Femur (tissue), 1 donor: ENCODE measurements around the gene LDB2.

Experiments used
- DNase-seq: peaks from one replicate; pipeline ENCODE4 v3.0.0-alpha.2; 2017

The LDB2 gene

DNA sequence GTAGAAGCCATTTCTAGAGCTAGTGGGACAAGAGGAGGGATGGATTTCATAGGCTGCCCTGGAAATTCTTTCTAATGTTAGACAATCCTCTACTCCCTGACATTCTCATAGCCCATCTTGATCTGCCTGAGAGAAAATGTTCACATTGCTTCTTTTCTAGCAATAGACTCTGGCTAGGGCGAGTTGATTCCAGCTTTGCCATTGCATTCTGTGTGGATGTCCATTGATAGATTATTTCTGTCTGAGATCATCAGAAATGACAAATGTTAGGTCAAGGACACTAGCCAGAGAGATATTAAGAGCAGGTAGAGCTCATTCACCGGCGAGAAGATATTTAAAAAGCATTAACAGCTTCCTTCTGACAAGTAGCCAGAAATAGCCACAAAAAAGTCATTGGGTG, 184.7 kb downstream of the LDB2 start:
- no peak for DNase-seq

DNA sequence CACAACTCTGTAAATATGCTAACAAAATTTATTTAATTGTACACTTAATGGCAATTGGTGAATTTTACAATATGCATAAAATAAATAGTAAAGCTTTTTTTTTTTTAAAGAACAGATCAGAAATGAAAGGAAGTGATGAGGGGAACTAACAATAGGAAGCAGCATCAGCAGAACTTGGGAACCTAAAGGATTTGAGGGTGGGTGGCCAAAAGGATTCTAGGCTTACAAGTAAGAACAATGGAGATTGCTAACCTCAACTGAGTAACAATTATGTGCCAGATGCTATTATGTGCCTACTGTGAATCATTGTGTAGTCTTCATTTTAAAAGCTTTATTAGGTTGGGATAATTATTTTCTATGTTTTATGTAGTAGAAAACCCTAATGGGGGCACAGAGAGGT, 185.2 kb downstream of the LDB2 start:
- DNase-seq: no peak

DNA sequence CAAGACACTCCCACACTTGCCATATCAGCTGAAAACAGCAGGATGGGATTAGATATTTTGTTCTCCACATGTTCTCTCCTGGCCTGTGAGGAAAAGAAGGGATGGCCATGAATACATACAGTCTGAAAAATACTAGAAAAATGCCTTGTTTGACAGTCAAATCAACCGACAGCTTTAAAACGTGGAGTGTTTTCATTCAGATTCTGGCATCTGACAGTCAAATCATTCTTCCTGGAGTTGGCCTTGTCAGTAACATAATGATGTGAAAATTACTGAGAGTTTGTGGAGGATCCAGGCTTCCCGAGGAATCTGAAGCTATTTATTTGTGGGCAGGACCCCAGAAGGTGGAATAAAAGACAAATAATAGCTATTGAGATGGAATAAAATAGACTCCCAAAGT, 188.2 kb downstream of the LDB2 start:
- DNase-seq: no peak

DNA sequence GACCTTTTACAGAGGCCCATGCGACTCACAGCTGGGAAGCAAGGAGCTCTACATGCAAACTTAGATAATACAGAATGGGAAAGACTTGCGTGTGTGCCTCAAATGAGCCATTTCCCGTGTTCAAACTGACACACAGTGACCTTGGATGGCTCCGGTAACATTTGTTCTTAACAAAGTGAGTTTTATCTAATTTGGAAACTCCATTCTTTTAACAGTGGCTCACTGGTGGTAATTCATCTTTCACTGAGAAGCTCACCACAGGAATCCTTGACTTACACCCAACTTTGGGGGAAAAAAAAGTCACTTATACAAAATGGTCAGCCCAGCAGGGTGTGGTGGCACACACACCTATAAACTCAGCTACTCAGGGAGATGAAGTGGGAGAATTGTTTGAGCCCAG, 190.6 kb downstream of the LDB2 start:
- DNase-seq: no peak

DNA sequence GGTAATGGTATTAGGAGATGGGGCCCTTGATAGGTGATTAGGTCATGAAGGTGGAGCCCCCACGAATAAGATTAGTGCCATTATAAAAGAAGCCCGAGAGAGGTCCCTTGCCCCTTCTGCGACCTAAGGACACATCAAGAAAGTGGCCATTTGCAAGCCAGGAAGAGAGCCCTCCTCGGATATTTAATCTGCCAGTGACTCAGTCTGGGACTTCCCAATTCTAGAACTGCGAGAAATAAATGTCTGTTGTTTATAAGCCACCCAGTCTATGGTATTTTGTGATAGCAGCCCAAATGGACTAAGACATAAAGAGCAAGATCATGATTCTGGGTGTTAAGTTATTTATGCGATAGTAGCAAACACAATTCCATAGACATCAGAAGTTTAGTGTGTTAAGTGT, 192.2 kb downstream of the LDB2 start:
- no peak for DNase-seq

DNA sequence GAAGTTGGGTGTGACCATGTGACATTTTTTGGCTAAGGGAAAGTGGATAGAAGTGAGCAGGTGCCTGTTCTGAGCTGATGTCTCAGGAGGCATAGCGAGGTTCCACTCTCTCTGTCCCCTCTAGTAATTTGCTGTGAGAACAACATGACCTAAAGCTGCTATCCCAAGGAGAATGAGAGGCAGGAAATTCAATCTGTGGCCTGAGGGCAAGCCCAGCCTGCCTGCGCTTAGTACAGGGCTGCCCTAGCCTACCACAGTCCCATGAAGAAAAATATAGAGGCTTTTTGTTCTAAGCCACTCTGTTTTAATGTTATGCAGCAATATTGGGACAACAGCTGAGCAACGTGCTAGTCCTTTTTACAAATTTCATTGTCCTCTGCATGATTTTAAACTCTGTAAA, 193.1 kb downstream of the LDB2 start:
- no peak for DNase-seq

DNA sequence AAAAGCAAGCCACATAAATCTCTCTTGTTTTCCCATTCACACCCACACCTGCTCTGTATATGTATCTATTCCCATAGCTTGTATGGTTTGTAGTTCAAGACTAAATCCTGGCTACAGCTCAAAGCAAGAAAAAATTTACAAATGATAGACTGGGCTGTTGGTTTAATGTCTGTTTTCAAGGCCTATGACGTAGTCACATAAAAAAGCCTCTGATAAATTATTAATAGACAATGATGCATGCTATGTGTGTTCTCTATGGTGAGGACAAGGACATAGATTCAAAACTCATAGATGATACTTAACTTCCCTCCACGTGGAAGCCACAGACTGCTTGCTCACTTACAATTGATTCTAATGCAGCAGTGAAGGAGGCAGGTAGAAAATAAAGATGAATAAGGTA, 194.0 kb downstream of the LDB2 start:
- no peak for DNase-seq

DNA sequence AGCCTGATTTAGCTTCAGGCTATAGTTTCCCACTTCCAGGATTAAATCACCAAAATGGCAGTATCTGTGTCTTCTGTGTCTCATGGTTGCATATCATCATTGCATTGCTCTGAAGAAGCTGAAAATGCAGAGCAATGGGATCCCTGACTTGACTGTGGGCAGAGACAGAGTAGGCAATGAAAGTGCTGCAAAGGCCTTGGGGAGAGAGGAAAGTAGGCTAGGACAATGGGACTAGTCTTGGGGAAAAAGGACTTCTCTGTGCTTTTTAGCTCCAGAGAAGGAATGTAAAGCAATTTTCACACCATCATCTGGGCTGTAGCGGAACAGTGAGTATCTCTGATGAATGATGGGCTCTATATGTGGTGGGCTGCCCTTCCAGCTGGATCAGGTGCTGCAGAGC, 202.5 kb downstream of the LDB2 start:
- no peak for DNase-seq

DNA sequence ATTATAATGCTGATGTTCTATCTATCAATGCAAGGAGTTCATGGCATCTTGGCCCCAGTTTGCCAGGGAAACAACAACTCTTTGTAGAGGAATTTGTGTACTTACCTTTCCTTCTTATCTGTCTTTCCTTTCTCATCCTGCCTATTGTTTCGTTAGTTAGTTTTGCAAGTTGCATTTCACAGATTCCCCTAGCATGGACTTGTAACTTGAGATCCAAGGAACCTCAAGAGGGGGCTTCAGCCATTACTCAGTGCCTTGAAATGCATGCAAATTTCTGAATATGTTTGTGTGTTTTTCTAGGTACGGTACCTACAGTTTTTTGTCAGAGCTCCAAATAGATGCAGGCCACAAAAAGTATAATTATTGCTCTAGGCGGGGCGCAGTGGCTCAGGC, 203.6 kb downstream of the LDB2 start:
- DNase-seq: no peak

DNA sequence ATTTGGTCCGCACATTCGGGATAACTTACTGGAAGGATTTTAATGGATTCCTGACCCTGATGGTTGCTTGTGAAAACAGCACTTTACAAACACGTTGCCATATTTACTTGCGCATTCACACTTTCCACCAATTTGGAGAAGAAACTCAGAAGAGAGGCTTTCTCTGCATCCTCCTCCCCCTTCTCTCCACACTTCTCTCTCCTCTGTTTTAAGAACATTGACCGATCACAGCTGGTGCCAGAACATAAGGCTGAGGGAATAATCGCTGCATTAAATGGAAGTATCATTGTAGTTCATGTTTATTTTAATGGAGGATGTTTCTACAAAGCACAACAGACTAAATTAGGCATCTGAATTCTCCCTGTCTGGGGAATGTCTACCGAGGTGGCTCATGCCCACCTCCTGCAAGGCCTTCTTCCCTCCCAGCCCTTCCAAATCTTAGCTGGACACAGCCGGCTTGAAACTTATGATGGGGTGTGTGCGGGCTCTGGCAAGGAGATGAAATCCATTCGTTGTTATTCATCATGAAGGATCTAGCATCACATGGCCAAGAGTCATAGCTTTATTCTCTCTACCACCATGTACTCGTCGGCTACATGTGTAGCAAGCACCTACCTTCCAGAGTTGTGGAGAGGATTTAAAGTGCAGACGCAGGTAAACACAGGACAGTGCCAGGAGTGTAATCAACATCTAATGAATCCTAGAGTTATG, 204.1 kb downstream of the LDB2 start:
- DNase-seq: no peak

DNA sequence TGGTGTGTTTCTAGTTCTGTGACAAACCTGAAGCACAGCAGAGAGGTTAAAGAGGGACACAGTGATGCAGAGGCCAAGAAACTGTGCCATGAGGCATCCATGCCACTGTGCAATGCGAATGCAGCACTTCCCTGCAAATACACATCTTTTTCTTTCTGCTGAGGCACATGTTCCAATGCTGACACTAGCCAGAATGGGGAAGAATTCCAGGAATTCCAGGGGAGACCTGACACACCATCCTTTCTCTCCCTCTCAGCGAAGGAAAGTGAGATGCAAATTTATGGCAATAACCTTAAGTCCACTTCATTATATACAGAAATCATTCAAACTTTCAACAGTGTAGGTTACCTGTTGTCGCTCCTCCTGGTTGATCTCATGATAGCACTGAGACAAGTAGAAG, 204.8 kb downstream of the LDB2 start:
- DNase-seq: no peak

DNA sequence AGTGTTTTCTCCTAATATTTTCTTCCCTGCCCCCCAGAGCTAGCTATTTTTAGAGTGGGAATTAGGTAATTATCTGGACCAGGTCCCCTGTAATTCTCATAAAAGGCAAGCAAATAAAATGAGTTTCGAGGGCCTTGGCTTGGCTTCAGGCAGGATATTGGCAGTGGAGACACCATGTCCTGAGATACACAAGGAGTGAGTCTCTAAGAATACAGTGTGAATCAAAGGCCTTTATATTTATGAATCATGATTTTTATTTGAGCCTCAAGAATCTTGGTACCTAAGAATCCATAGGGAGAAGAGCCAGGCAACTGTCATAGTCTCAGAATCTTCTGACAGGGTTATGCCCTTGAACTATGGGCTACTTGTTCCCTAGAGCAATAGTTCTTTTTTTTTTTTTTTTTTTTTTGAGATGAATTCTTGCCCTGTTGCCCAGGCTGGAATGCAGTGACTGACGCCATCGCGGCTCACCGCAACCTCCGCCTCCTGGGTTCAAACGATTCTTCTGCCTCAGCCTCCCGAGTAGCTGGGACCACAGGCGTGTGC, 205.4 kb downstream of the LDB2 start:
- DNase-seq: peak; percentile 48

DNA sequence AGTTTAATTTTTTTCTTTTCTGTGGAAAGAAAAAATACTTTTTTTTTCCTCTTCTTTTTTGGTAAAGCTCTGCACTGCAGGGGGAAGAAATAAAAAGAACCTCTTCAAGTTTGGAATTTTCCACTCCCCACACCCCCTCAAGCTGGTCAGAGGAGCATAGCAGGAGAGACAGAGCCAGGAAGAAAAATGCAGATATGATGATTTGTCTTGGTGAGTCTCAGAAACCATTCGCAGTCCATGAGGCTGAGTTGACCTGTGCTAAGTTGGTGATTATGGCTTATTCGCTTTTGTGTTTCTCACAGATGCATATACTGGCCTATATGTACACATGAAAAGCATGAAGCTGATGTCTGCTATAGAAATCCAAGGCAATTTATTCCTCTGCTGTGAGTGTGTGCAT, 205.9 kb downstream of the LDB2 start:
- peak; percentile 45 for DNase-seq

DNA sequence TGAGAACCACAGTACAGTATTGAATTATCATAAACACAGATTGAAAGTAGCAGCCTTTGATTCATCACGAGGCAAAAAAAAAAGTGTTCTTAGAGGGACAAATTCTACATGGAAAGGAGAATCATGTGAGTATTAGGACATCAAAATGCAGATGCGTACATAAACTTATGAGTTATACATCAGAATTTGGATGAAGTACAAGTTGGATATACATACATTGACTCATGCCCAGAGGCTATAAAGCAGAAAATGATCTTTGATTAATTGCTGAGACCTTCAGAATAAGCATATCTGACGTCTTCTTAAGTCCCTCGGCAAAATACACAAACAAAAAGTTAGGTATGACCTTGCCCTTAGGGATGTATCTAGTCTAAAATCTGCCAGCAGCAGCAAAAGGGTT, 206.4 kb downstream of the LDB2 start:
- no peak for DNase-seq

DNA sequence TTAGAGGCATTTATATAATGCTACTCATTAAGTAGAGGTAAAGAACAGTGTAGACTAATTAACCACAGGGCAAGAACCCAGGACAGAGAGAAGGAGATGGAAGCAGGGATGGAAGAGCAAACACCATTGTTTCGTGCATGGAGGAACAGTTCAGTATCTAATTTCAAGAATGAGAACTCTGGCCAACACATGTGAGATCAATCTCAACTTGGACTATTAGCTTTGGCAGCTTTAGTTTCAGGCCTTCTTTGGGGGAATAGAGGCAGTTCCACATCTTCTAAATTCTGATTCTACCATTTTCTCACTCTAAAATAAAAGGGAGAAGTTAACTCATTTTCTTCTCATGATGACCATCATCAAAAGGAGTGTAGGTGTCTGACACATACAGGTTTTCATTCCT, 207.0 kb downstream of the LDB2 start:
- DNase-seq: no peak

DNA sequence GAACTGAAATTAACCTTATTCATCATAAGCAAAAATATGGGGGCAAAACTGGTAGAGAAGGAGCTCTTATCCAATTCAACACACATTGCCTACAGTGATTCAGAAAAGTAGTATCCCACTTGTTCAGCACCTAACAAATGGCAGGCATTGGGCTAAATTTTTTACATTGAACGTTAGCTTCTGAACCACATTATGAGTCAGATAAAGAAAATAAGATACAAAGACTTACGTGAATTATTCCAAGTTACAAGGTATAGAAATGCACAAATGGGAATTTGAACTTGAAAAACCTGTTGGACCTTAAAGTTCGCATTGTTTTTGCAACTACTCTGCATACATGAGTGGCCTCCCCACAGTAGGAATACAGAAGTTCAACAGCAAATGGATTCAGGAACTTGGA, 210.6 kb downstream of the LDB2 start:
- DNase-seq: no peak

DNA sequence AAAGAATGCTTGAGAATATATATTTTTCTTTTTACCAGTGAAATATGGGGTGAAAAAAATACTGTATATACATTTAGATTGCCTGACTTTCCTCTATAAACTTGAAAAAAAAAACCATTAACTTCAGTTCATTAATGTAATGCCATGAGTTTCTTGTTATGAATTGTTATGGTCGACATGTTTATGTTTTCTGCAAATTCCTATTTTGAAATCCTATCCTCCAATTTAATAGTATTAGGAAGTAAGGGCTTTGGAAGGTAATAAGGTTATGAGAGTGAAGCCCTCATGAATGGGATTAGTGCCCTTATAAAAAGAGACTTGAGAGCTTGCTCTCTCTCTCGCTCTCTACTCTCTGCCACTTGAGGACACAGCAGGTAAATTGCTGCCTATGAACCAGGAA, 211.4 kb downstream of the LDB2 start:
- no peak for DNase-seq

DNA sequence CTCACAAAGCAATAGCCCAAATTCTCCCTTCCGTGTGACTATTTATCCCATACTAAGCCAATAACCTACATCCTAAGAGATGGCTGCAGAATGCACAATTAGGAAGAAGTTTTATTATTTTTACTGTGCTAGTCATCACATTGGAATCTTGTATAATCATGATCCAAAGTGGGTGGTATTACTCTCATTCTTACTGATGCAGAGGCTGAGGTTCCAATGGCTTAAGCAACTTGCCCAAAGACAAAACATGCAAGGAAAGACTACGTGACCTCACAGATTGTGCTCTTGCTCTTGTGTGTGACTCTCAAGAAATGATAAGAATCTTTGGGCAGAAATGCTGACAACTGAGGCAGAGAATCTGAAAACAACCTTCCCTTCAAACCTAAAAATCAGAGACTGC, 212.2 kb downstream of the LDB2 start:
- no peak for DNase-seq

DNA sequence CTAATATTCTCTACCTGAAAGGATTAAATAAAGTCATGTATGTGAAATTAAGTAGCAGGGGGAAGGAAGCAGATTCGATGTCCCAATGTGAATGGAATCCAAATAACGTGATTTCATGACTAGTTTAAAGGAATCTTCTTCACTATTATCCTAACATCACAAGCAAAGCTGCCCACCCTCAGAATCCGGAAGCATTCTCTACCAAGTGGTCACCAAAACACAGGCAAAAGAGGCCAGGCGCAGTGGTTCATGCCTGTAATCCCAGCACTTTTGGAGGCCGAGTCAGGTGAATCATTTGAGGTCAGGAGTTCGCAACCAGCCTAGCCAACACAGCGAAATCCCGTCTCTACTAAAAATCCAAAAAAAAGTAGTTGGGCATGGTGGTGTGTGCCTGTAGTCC, 212.9 kb downstream of the LDB2 start:
- no peak for DNase-seq

DNA sequence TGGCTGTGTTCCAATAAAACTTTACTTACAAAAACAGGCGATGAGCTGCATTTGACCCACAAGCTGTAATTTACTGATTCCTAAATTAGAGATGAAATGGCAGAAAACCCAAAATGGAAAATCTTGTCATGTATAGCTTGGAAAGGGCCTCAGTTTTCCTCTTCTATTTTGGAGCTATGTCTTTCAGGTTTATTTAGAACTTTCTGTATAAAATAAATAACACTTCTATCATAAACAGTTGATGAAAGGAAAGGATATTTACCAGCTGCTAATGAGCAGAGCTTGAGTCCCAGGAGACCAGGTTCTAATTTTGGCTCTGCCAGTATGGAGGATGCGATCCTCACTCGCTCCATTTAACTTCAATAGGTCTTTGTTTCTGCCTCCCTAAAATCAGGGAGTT, 213.5 kb downstream of the LDB2 start:
- no peak for DNase-seq

DNA sequence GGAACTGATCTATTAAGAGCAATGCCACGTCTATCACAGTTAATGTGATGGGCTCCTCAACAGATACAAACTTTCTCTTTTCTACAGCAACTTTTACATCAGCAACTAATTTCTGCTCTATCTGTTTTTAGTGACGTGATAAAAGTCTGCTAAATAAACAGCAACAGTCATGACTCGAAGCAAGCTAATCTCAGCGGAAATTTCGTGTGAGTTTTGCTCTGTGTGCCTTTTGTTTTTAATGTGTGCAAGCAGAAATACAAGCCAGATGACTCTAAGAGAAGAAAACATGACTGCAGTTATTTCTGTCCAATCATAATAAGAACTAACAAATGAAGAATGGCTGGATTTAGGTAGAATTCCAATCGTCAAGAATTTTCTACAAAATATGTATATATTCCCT, 214.3 kb downstream of the LDB2 start:
- DNase-seq: no peak

DNA sequence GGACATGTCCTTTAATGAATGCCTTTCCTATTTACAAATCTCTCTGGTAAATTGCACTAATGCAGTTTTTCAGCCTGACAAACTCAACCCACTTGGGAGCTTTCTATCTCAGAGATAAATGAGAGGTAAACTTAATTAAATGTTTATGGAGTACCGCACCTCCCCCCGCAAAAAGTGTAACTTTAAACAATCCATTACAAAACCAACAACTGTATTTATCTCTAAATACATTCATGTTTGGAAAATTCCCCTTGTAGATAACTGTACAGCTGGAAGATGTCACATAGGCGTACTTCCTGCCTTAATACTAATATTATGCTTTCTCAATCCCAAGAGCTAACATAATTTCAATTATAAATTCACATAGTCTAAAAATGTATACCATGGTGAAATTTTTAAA, 215.5 kb downstream of the LDB2 start:
- DNase-seq: no peak

DNA sequence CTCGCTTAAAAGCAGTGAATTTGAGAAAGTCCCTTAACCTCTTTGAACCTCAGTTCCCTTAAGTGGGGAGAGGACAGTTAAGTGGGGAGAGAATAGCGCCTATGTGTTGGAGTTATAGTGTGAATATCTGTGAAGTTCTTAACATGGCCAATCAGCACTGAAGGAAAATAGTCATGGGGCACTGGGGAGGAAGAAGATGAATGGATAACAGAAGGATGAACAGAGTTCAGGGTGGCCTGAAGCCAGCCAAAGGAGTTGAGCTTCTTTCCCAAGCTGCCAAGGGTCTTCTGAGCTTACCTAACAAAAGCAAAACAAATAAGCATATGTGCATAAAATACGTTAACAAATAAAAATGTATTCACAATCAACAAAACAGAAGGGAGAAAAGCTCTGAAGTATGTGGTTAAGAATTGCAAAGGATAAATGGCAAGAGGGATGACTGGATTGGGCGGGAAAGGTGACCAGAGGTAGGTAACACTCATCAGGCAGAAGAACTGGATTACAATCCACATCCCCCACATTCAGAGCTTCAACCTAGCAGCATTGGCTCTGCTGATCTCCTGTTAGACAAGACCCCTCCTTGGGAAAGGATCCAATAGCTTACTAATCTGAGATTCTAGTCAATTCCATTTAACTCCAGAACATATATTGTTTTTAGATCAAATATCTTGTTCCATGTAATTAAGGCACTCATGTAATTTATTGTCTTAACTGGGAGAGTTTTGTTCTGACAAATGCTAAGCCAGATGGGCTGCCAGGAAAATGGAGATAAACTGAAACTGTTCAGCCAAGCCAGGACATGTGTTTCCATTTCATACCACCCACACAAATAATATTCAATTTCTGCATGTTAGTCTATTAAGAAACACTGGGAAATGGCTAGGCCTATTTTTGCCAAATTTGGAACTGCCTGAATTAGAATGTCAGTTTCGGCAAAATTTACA, 221.2 kb downstream of the LDB2 start:
- peak; percentile 46 for DNase-seq

DNA sequence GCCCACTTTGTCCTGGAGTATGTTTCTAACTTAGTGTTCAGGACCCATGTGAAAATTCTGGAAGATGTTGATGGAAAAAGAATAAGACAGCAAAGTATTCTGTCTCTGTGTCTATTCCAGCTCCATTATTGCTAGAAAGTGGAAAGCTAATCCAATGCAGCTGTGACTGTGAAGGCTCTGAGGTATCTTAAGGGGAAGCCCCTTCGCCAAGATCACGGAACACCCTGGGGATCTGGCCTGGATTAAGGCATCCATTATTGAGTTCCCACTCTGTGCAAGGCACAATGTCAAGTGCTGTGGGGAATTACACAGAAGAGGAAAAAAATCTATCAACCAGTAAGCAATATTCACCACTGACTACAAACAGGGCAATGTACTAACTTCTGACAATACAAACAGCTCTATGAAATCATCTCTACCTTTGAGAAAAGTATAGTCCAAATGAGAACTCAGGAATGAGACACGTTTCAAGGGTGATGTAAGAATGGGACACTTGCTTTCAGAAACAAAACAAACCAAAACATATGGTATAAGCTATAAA, 222.1 kb downstream of the LDB2 start:
- peak; percentile 82 for DNase-seq
